IPS-15b (cell line): ENCODE measurements around the gene DNAJC1.

Experiments used
- H3K27me3 ChIP-seq: one replicate; pipeline ENCODE4 v1.6.1; 2013; ENCODE audit warnings: low read length; ENCODE audit not compliant: control insufficient read depth, insufficient read depth
- H3K36me3 ChIP-seq: one replicate; pipeline ENCODE4 v1.6.1; 2013; ENCODE audit warnings: low read length; ENCODE audit not compliant: control insufficient read depth, insufficient read depth
- H3K4me1 ChIP-seq: one replicate; pipeline ENCODE4 v1.6.1; 2013; ENCODE audit warnings: mild to moderate bottlenecking, low read length; ENCODE audit not compliant: control insufficient read depth, insufficient read depth
- H3K4me3 ChIP-seq: one replicate; pipeline ENCODE4 v1.5.1; 2013; ENCODE audit warnings: low read depth, low read length
- H3K9ac ChIP-seq: one replicate; pipeline ENCODE4 v1.6.1; 2013; ENCODE audit warnings: low read depth, mild to moderate bottlenecking, low read length
- H3K9me3 ChIP-seq: one replicate; pipeline ENCODE4 v1.6.1; 2013; ENCODE audit warnings: mild to moderate bottlenecking, low read length; ENCODE audit not compliant: control insufficient read depth, insufficient read depth

DNAJC1 gene

GRCh38 chr10:21791276-21791675 is 212.3 kb downstream of the DNAJC1 start:
- H3K4me1 ChIP-seq: no peaks in the 10 kb centered on the region
- H3K9ac ChIP-seq: no peak overlapping the region
- no peaks in the 10 kb centered on the region for H3K27me3 ChIP-seq
- no peak overlapping the region for H3K4me3 ChIP-seq
- no peaks in the 10 kb centered on the region for H3K9me3 ChIP-seq
- no peaks in the 10 kb centered on the region for H3K36me3 ChIP-seq

- Histone ChIP-seq H3K4me3 (no peak overlapping the region), H3K9ac (no peak overlapping the region), H3K27me3 (no peaks in the 10 kb centered on the region), H3K4me1 (no peaks in the 10 kb centered on the region), H3K36me3 (no peaks in the 10 kb centered on the region), H3K9me3 (no peaks in the 10 kb centered on the region)
Measured at GRCh38 chr10:21776883-21777282, 226.6 kb downstream of the DNAJC1 start.

- H3K4me3 ChIP-seq: no peak overlapping the region
- H3K4me1 ChIP-seq: no peaks in the 10 kb centered on the region
Measured at GRCh38 chr10:21771219-21771618, 232.3 kb downstream of the DNAJC1 start.

GRCh38 chr10:21769041-21769440 is 234.5 kb downstream of the DNAJC1 start:
- H3K4me1 ChIP-seq: no peaks in the 10 kb centered on the region
- H3K9me3 ChIP-seq: no peaks in the 10 kb centered on the region
- no peak overlapping the region for H3K9ac ChIP-seq
- no peaks in the 10 kb centered on the region for H3K36me3 ChIP-seq
- no peak overlapping the region for H3K4me3 ChIP-seq
- H3K27me3 ChIP-seq: no peaks in the 10 kb centered on the region

More at GRCh38 chr10:21771219-21771618, 232.3 kb downstream of the DNAJC1 start:
- no peaks in the 10 kb centered on the region for H3K36me3 ChIP-seq
- H3K9ac ChIP-seq: no peak overlapping the region
- H3K9me3 ChIP-seq: no peaks in the 10 kb centered on the region
- H3K27me3 ChIP-seq: no peaks in the 10 kb centered on the region

- Histone ChIP-seq H3K9ac (no peak overlapping the region), H3K4me3 (no peak overlapping the region), H3K9me3 (no peaks in the 10 kb centered on the region), H3K4me1 (no peaks in the 10 kb centered on the region), H3K36me3 (no peaks in the 10 kb centered on the region), H3K27me3 (no peaks in the 10 kb centered on the region)
Measured at GRCh38 chr10:21764466-21765189, 238.9 kb downstream of the DNAJC1 start.

- Histone ChIP-seq H3K4me3 (no peak overlapping the region), H3K36me3 (no peaks in the 10 kb centered on the region), H3K4me1 (peaks cover 25% of the 10 kb centered on the region), H3K9ac (no peak overlapping the region), H3K27me3 (no peaks in the 10 kb centered on the region), H3K9me3 (no peaks in the 10 kb centered on the region)
Measured at GRCh38 chr10:21760332-21760731, 243.2 kb downstream of the DNAJC1 start.

- peaks cover 25% of the 10 kb centered on the region for H3K4me1 ChIP-seq
- H3K27me3 ChIP-seq: no peaks in the 10 kb centered on the region
- H3K9ac ChIP-seq: no peak overlapping the region
- H3K4me3 ChIP-seq: no peak overlapping the region
- H3K9me3 ChIP-seq: no peaks in the 10 kb centered on the region
- peaks cover 3% of the 10 kb centered on the region for H3K36me3 ChIP-seq
Measured at GRCh38 chr10:21759232-21759631, 244.3 kb downstream of the DNAJC1 start.

- H3K4me3 ChIP-seq: no peak overlapping the region
- H3K36me3 ChIP-seq: peaks cover 3% of the 10 kb centered on the region
- H3K9ac ChIP-seq: no peak overlapping the region
- H3K27me3 ChIP-seq: no peaks in the 10 kb centered on the region
- no peaks in the 10 kb centered on the region for H3K9me3 ChIP-seq
- H3K4me1 ChIP-seq: peaks cover 25% of the 10 kb centered on the region
Measured at GRCh38 chr10:21758696-21759095, 244.8 kb downstream of the DNAJC1 start.

GRCh38 chr10:21758239-21758638 is 245.3 kb downstream of the DNAJC1 start:
- Histone ChIP-seq H3K36me3 (peaks cover 3% of the 10 kb centered on the region), H3K4me3 (no peak overlapping the region), H3K9ac (no peak overlapping the region), H3K4me1 (peaks cover 25% of the 10 kb centered on the region), H3K27me3 (no peaks in the 10 kb centered on the region), H3K9me3 (no peaks in the 10 kb centered on the region)

GRCh38 chr10:21757185-21757901 is 246.2 kb downstream of the DNAJC1 start:
- Histone ChIP-seq H3K36me3 (peaks cover 3% of the 10 kb centered on the region), H3K4me1 (peaks cover 29% of the 10 kb centered on the region), H3K9ac (no peak overlapping the region), H3K27me3 (no peaks in the 10 kb centered on the region), H3K9me3 (no peaks in the 10 kb centered on the region), H3K4me3 (no peak overlapping the region)

GRCh38 chr10:21756707-21757106 is 246.8 kb downstream of the DNAJC1 start:
- peaks cover 3% of the 10 kb centered on the region for H3K36me3 ChIP-seq
- H3K9me3 ChIP-seq: no peaks in the 10 kb centered on the region
- H3K27me3 ChIP-seq: no peaks in the 10 kb centered on the region
- no peak overlapping the region for H3K9ac ChIP-seq
- H3K4me3 ChIP-seq: no peak overlapping the region
- H3K4me1 ChIP-seq: peaks cover 35% of the 10 kb centered on the region

GRCh38 chr10:21754410-21755011 is 249.0 kb downstream of the DNAJC1 start:
- Histone ChIP-seq H3K4me1 (peaks cover 48% of the 10 kb centered on the region), H3K9me3 (no peaks in the 10 kb centered on the region), H3K27me3 (no peaks in the 10 kb centered on the region), H3K9ac (no peak overlapping the region), H3K36me3 (peaks cover 3% of the 10 kb centered on the region), H3K4me3 (no peak overlapping the region)
